ENCODE results near the gene ARHGAP24. TPM values are rescaled to one million over a fixed set of nuclear protein-coding genes. Genes with fewer than 3 reads are reported as not detected.
"Not testable (repeated sequence)": the region's sequence is repeated elsewhere in the genome, so short reads cannot be mapped to it uniquely, and the experiment has no call there.

Gene ARHGAP24
- total RNA-seq, 1 donor from 2014 or later = 9.9 TPM

DNA sequence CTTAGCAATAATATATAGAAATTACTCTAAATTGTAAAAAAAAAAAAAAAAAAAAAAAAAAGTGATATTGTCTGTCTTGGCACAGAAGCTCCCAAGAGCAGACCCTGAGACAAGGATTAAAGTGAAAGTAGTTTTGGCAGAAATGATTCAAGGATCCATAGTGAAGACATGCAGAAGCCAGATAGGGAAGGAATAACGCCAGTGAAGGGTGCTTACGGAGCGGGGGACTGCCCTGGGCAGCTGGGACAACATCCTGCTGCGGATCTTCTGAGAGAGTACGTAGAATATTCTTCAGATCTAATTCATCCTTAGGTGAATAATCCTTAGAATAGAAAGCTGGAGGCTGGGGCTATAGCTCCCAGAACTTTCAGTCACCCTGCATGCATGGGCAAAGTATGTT is 39.8 kb downstream of the ARHGAP24 start:
- DNase-seq (ENCODE audit: low read depth) = no peak
- TF ChIP-seq, protein P1, sequence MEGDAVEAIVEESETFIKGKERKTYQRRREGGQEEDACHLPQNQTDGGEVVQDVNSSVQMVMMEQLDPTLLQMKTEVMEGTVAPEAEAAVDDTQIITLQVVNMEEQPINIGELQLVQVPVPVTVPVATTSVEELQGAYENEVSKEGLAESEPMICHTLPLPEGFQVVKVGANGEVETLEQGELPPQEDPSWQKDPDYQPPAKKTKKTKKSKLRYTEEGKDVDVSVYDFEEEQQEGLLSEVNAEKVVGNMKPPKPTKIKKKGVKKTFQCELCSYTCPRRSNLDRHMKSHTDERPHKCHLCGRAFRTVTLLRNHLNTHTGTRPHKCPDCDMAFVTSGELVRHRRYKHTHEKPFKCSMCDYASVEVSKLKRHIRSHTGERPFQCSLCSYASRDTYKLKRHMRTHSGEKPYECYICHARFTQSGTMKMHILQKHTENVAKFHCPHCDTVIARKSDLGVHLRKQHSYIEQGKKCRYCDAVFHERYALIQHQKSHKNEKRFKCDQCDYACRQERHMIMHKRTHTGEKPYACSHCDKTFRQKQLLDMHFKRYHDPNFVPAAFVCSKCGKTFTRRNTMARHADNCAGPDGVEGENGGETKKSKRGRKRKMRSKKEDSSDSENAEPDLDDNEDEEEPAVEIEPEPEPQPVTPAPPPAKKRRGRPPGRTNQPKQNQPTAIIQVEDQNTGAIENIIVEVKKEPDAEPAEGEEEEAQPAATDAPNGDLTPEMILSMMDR (conservative IDR thresholded peaks at IDR 0.05; ENCODE audit: low read depth, low read length) = no peak
- no peak overlapping the region for H3K4me3 ChIP-seq (ENCODE audit: low read depth, low read length)

DNA sequence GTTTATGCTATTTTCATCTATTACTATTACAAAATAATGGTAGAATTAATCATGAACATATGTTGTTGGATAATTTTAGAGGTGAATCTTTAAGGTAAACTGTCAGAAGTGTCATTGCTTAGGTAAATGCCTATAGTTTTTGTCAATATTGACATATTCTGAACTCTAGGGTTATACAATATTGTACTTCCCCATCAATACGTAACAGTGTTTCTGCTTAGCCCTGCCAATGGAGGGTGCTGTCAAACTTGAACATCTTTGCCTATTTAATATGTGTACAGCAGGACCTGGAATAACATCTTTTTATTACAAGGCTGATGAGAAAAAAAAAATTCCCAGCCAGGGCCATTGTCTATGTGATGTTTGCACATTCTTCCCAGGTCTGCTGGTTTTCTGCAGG is 40.8 kb downstream of the ARHGAP24 start:
- TF ChIP-seq, protein P1 (conservative IDR thresholded peaks at IDR 0.05; ENCODE audit: low read depth, low read length) = no peak
- H3K4me3 ChIP-seq (ENCODE audit: low read depth, low read length) = no peak overlapping the region
- DNase-seq (ENCODE audit: low read depth) = no peak

DNA sequence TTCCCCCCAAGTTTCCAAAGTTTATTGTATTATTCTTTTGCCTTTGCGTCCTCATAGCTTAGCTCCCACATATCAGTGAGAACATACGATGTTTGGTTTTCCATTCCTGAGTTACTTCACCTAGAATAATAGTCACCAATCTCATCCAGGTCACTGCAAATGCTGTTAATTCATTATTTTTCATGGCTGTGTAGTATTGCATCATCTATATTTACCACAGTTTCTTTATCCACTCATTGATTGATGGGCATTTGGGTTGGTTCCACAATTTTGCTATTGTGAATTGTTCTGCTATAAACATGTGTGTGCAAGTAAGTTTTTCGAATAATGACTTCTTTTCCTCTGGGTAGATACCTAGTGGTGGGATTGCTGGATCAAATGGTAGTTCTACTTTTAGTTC is 43.6 kb downstream of the ARHGAP24 start:
- not testable (repeated sequence) for H3K4me3 ChIP-seq (ENCODE audit: low read depth, low read length); DNase-seq (ENCODE audit: low read depth)

DNA sequence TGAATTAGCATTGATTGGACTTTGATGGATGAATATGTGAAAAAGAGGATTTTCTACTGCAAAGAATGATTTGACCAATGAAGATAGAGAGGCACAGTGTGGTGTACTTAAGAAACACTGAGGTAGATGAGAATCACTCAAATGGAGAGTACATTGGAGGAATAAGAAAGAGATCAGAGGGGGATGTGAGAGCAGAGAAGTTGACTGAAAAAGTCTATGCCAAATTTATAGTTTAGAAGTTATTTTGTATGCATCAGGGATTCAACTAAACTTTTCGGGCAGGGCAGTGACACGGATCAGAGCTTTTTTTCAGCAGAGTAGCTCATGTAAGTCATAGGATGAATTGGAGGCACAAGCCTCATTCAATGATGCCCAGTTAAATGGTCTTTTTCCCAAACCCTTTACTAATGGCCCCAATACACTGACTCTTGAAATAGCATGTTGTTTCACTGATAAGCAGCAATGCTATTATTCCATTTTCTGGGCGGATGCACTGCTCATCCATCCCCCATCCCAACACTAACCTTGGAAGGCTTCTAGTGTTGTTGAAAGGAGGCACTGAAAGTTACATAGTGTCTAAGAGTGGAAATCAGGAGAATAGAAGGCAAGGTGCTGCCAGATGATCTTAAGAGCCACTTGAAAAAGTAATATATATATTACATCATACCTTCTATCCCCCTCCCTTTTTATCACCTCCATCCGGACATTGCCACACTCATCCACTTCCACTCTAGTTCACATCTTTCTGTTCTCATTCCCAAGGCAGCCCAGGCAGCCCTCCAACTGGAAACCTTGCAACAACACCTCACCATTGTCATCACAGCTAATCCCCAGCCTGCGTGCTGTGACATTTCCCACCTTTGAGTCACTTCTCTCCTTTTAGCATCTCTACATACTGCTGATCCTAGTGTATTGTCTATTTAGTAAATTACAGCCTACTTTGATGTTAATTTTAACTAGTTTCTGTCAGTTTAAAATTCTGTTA is 46.1 kb downstream of the ARHGAP24 start:
- no peak for DNase-seq (ENCODE audit: low read depth)
- no peak overlapping the region for H3K4me3 ChIP-seq (ENCODE audit: low read depth, low read length)
- TF ChIP-seq, protein P1 (conservative IDR thresholded peaks at IDR 0.05; ENCODE audit: low read depth, low read length) = no peak

DNA sequence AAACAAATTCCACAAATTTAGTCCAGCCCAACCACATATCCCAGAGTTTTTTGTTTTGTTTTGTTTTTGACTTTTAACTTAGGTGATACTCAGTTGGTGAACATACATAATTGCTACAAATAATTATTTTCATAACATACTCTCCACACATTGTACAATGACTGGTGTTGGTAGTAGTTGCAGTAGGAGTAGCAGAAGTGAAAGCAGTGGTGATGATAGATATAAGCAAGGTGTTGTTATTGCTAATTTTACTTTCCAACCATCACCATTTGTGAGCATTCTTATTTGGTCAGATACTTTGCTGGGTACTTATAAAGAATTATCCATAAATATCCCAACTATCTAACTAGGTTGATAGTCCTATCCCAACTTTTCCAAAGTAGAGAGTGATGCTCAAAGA is 47.3 kb downstream of the ARHGAP24 start:
- H3K4me3 ChIP-seq (ENCODE audit: low read depth, low read length) = no peak overlapping the region
- no peak for DNase-seq (ENCODE audit: low read depth)
- TF ChIP-seq, protein P1 (conservative IDR thresholded peaks at IDR 0.05; ENCODE audit: low read depth, low read length) = no peak

DNA sequence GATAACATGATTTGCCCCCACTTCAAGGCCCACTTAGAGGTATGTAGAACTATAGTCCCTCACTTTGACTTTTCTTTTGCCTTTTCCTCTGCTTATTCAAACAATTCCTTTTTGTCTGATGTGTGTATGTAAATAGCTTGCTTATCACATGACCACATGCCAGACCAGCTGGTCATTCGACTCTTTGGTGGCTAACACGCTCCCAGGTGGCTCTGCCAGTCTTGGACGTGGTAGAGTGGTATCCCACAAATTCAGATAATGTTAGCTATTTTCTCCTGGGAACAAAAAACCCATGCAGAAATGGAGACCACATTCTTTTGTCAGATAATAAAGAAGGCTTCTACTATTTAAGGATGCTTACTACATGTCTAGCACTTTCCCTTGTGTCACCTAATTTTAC is 47.9 kb downstream of the ARHGAP24 start:
- H3K4me3 ChIP-seq (ENCODE audit: low read depth, low read length) = no peak overlapping the region
- DNase-seq (ENCODE audit: low read depth) = no peak
- TF ChIP-seq, protein P1 (conservative IDR thresholded peaks at IDR 0.05; ENCODE audit: low read depth, low read length) = no peak

DNA sequence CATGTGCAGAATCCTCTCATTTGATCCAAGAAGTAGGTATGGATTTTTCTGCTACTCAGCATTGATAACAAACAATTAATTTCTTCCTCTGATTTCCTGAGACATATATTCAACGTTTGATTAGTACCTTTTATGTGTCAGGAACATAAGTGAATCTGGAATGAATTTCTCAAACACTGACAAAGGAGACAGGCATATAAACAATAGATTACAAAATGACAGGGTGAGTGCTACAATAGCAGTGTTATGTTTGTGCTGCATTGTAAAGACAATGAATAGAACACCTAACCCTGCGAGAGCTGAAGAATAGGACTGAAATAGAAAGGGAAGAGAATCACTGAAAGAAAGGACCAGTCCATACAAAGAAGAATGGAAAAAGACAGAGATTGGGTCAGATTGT is 52.9 kb downstream of the ARHGAP24 start:
- no peak for DNase-seq (ENCODE audit: low read depth)
- TF ChIP-seq, protein P1 (conservative IDR thresholded peaks at IDR 0.05; ENCODE audit: low read depth, low read length) = no peak

More for the DNA sequence above, 52.9 kb downstream of the ARHGAP24 start:
- H3K4me3 ChIP-seq (ENCODE audit: low read depth, low read length) = no peak overlapping the region

Measured in epithelial cell of proximal tubule (primary cell).